Measurements from ENCODE around the gene LCMT1.

GRCh38 chr16:25134166-25134700 is 22.7 kb downstream of the LCMT1 start:
- TF ChIP-seq, protein P1, sequence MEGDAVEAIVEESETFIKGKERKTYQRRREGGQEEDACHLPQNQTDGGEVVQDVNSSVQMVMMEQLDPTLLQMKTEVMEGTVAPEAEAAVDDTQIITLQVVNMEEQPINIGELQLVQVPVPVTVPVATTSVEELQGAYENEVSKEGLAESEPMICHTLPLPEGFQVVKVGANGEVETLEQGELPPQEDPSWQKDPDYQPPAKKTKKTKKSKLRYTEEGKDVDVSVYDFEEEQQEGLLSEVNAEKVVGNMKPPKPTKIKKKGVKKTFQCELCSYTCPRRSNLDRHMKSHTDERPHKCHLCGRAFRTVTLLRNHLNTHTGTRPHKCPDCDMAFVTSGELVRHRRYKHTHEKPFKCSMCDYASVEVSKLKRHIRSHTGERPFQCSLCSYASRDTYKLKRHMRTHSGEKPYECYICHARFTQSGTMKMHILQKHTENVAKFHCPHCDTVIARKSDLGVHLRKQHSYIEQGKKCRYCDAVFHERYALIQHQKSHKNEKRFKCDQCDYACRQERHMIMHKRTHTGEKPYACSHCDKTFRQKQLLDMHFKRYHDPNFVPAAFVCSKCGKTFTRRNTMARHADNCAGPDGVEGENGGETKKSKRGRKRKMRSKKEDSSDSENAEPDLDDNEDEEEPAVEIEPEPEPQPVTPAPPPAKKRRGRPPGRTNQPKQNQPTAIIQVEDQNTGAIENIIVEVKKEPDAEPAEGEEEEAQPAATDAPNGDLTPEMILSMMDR (IDR thresholded peaks at IDR 0.05; ENCODE audit: borderline replicate concordance, extremely low read depth, low read length, poor library complexity, severe bottlenecking) = no peak
- no peak for TF ChIP-seq EZH2 (IDR thresholded peaks at IDR 0.05; ENCODE audit: borderline replicate concordance, low read depth, low read length, severe bottlenecking)
